ENCODE results near the gene MED9.
"Not testable (repeated sequence)": the region's sequence is repeated elsewhere in the genome, so short reads cannot be mapped to it uniquely, and the experiment has no call there.

The MED9 gene

DNA sequence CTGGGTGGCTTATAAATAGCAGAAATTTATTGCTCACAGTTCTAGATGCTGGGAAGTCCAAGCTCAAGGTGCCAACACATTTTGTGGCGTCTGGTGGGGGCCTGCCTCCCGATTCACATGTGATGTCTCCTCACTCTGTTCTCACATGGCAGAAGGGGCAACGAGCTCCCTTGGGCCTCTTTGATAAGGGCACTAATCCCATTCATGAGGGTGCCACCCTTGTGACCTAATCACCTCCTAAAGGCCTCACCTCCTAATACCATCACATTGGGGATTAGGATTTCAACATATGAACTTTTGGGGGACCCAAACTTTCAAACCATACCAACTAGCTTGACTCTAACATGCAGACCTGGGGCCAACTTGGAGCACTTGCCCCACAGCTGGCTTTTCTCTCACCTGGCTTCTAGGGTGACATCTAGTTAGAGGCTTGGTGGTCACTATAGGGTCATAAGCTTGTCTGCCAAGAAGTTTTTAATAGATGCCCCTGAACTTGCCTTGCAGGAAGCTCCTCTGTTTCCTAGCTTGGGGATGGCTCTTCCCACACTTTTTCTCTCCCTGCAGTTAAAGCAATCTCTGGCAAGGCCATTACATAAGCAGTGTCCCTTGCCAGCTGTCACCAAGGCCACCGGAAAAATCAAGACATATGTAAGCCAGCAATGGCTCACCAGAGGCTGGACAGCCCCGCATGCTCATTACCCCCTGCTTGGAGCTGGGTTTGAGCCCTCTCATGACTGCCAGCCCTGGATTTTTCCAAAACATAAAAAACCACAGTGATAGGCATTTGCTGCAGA lies 8.4 kb upstream of the MED9 start:
- Mint-ChIP-seq H3K27me3 (peaks cover 12% of the 10 kb centered on the region), H3K4me1 (peaks cover 9% of the 10 kb centered on the region), H3K4me3 (no peak overlapping the region), H3K9me3 (no peaks in the 10 kb centered on the region), H3K27ac (peak overlapping the region in 1 of 2 donors; percentile 6)
- DNase-seq (no peak), ATAC-seq (no peak)

DNA sequence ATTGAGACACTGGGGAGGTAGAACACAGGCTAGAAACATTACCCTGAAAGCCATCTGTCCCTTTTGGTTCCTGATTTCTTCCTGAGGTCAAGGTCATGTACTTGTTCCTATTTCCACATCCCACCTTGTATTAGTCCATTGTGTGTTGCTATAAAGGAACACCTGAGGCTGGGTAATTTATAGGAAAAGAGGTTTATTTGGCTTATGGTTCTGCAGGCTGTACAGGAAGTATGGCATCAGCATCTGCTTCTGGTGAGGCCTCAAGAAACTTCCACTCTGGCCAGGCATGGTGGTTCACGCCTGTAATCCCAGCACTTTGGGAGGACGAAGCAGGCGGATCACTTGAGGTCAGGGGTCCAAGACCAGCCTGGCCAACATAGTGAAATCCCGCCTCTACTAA lies 7.4 kb upstream of the MED9 start:
- H3K27me3 Mint-ChIP-seq: peaks cover 13% of the 10 kb centered on the region
- peaks cover 9% of the 10 kb centered on the region for H3K4me1 Mint-ChIP-seq
- DNase-seq (no peak), ATAC-seq (no peak)
- H3K27ac Mint-ChIP-seq: no peak overlapping the region
- H3K9me3 Mint-ChIP-seq: no peaks in the 10 kb centered on the region
- no peak overlapping the region for H3K4me3 Mint-ChIP-seq

DNA sequence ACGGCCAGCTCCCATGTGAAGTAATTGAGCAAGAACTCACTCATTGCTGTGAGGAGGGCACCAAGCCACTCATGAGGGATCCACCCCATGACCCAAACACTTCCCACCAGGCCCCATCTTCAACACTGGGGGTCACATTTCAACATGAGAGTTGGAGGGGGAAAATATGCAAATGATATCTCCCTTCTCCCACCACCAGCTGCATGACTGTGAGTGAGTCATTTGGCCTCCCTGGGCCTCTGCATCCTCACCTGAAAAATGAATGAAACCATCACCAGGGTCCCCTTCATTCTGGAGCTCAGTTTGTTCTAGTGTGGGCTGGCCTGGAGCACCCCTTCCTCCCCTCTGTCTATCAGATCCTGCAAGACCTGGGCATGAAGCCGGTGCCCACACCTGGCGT lies 6.8 kb upstream of the MED9 start:
- Mint-ChIP-seq H3K4me1 (peaks cover 9% of the 10 kb centered on the region), H3K9me3 (no peaks in the 10 kb centered on the region), H3K4me3 (no peak overlapping the region), H3K27me3 (peaks cover 13% of the 10 kb centered on the region), H3K27ac (no peak overlapping the region)
- ATAC-seq (no peak), DNase-seq (no peak)

DNA sequence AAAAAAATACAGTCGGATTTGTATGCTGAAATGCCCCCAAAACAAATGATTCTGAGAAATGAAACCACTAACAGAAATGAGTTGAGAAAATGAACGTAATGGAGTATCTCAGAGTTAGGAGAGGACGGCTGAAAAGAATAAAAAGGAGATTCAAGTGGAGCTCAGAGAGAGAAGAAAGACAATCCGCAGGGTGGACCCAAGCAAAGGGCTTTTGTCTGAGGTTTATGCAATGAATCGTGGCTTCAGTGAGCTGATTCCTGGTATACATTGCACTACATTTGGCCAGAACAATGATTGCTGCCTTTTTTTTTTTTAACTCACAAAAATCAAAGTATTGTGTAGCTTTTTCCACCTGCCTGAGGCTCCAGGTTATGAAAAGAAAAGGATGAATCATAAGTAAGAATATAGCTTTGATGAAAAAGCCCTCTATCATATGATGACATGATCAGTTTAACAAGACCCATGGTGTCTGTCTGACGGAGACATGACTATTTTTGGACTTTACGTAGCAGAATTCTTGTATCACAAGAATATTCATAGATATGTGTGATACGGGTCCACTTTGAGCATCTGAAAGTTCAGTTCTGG lies 4.4 kb upstream of the MED9 start:
- H3K27me3 Mint-ChIP-seq: peaks cover 13% of the 10 kb centered on the region
- H3K9me3 Mint-ChIP-seq: no peaks in the 10 kb centered on the region
- H3K4me1 Mint-ChIP-seq: peaks cover 9% of the 10 kb centered on the region
- ATAC-seq (no peak), DNase-seq (no peak)
- no peak overlapping the region for H3K4me3 Mint-ChIP-seq
- H3K27ac Mint-ChIP-seq: peak overlapping the region in 1 of 2 donors; percentile 28

DNA sequence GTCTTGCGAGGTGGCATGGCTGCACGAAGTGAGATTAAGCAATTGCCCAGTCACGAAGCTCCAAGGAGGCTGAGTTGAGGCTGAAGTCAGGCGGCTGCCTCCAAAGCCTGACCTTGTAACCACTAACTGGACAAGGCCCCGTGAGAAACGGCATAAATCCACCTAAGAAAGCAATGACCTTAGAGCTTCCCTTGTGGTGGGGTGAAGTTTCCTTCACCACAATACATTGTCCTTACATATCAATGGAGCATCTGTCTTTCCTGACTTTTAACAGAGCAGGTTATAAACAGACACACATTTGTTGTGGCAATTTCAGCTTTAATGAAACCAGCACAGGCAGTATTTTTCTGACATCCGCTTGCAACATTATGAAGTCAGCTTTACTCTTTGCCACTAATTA lies 2.5 kb upstream of the MED9 start:
- peaks cover 28% of the 10 kb centered on the region for H3K4me1 Mint-ChIP-seq
- no peak overlapping the region for H3K27ac Mint-ChIP-seq
- no peak for ATAC-seq
- no peak for DNase-seq
- peaks cover 8% of the 10 kb centered on the region for H3K27me3 Mint-ChIP-seq
- no peaks in the 10 kb centered on the region for H3K9me3 Mint-ChIP-seq
- H3K4me3 Mint-ChIP-seq: no peak overlapping the region

DNA sequence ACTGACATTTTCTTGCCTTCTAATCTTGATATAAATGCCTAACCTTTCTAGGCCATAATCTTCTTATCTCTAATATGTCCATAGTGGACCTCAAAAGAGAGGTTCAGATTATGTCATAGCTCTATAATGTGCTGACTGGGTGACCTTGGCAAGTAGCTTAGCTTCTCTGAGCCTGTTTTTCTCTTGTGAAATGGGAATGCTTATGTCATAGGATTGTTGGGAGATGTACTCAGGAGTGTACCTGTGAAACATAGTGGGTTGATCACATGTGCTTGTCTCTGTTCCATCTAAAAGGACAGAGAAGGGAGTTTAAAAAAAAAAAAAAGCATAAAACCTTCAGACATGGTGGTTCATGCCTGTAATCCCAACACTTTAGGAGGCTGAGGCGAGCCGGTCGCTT lies 2.4 kb downstream of the MED9 start:
- Mint-ChIP-seq H3K27ac (no peak overlapping the region), H3K9me3 (no peaks in the 10 kb centered on the region), H3K4me1 (peaks cover 56% of the 10 kb centered on the region), H3K27me3 (no peaks in the 10 kb centered on the region), H3K4me3 (no peak overlapping the region)
- ATAC-seq (no peak), DNase-seq (no peak)

DNA sequence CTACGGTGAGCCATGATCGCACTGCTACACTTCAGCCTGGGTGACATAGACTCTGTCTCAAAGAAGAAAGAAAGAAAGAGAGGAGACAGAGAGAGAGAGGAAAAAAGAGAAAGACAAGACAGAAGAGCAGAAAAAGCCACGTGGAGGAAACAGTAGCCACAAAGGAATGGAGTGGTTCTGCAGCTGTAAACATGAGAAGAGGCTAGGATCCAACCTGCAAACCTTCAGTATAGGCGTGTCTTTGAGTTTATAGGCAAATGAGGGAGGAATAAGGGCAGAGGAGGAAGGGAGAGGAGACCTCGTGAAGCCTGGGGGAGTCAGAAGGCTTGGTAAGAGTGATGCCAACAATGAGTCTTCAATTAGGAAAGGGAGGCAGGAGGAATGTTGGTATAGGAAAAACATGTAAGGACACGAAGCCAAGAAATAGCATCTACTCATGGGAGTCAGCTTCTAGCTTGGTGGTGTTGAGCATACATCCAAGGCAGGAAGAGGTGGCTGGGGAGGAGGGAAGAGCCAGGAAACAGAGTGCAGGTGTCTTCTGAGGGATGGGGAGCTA lies 3.9 kb downstream of the MED9 start:
- Mint-ChIP-seq H3K4me3 (peak overlapping the region; percentile 0 to 28), H3K27ac (peak overlapping the region; percentile 74 to 89), H3K27me3 (no peaks in the 10 kb centered on the region), H3K9me3 (no peaks in the 10 kb centered on the region), H3K4me1 (peaks cover 69% of the 10 kb centered on the region)
- no peak for ATAC-seq
- DNase-seq: no peak

DNA sequence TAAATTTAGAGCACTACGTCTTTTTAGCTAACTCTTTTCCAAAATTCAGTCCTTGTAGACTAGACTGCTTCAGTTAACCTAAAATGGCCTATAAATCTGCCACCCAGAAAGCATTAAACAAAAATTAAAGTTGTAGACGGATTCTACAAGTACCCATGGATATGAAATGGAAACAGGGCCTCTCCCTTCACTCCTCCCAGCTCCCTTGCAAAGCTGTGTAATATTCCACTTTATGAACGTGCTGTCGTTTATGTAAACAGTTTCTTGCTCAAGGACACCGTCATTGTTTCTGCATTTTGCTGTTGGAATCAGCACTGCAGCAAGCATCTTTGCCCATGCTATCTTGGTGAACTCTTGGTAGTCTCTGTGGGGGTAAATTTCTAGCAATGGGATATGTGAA lies 5.1 kb downstream of the MED9 start:
- Mint-ChIP-seq H3K4me3 (no peak overlapping the region), H3K9me3 (no peaks in the 10 kb centered on the region), H3K27ac (no peak overlapping the region), H3K27me3 (no peaks in the 10 kb centered on the region), H3K4me1 (peaks cover 80% of the 10 kb centered on the region)
- ATAC-seq (no peak), DNase-seq (no peak)

DNA sequence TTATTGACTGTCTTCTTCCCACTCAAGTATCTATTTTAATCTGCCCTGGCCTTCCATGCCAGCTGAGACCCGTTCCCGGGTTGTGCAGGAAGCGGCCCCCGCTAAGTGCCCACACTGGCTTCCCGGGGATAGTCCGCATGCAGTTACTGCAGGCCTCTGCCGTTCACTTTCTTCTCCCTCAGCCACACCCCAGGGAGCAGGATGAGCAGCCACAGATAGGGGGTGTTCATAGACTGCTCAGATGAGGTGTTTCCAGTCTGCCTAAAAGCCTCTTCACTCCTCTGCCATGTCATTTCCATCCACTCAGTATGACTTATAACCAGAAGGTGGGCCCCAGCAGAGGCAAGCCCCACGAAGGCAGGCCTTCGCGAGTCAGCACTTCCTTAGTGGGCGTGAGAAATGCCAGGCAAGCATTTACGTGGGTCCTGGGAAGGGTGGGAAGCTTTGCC lies 7.7 kb downstream of the MED9 start:
- DNase-seq: peak; percentile 24 to 69
- Mint-ChIP-seq H3K27ac (peak overlapping the region in 1 of 2 donors; percentile 57), H3K4me3 (peak overlapping the region; percentile 35 to 58)

DNA sequence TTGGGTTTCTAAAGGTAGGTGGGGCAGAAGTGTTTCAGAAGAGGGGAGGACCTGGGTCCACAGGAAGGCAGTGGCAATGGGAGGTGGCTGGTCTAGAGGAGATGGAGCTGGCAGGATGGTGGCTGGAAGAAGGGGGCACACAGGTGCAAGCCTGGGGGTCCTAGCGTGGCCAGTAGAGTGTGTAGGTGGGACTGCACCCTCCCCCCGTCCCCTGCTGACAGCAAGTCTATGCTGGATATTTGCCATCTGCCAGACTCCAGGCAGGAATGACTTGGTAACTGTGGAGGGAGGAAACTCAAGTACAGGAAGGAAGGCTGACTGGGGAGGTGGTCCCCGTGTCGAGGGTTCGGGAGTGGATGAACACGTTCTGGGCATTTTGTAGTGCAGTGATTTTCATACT lies 8.6 kb downstream of the MED9 start:
- no peaks in the 10 kb centered on the region for H3K27me3 Mint-ChIP-seq
- DNase-seq (no peak), ATAC-seq (no peak)
- peak overlapping the region in 1 of 2 donors; percentile 42 for H3K27ac Mint-ChIP-seq
- no peaks in the 10 kb centered on the region for H3K9me3 Mint-ChIP-seq
- no peak overlapping the region for H3K4me3 Mint-ChIP-seq
- peaks cover 70% of the 10 kb centered on the region for H3K4me1 Mint-ChIP-seq

More for the DNA sequence above, 7.7 kb downstream of the MED9 start:
- Mint-ChIP-seq H3K4me1 (peaks cover 78% of the 10 kb centered on the region), H3K9me3 (no peaks in the 10 kb centered on the region), H3K27me3 (no peaks in the 10 kb centered on the region)
- peak; percentile 100 for ATAC-seq

DNA sequence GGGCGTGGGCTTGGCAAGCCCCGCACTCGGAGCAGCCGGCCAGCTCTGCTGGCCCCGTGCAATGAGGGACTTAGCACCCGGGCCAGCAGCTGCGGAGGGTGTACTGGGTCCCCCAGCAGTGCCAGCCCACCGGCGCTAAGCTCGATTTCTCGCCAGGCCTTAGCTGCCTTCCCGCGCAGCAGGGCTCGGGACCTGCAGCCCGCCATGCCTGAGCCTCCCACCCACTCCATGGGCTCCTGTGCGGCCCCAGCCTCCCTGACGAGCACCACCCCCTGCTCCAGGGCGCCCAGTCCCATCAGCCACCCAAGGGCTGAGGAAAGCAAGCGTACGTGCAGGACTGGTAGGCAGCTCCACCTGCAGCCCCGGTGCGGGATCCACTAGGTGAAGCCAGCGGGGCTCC lies 9.6 kb downstream of the MED9 start:
- H3K4me3 Mint-ChIP-seq, H3K27ac Mint-ChIP-seq, DNase-seq, H3K9me3 Mint-ChIP-seq, H3K27me3 Mint-ChIP-seq, ATAC-seq: not testable (repeated sequence)
- H3K4me1 Mint-ChIP-seq: peaks cover 60% of the 10 kb centered on the region

DNA sequence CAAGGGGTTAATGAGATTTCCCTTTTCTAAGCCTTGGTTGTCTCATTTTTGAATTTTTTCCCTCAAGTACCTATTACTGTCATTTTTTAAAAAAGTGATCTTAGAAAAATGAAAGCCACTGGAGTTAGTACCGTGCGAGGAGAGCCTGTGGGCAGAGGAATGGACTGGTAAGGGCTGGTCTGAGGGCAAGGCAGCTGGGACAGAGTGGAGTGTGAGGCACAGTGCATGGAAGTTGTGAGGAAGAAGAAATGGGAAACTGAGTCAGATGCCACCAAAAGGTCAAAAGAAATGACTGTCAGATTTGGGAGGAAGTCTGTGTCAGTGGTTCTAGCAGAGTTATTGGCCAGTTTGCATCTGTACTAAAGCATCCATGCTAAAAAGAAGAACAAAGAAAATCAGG lies 11.2 kb downstream of the MED9 start:
- H3K9me3 Mint-ChIP-seq: no peaks in the 10 kb centered on the region
- no peak overlapping the region for H3K4me3 Mint-ChIP-seq
- DNase-seq (no peak), ATAC-seq (no peak)
- peaks cover 47% of the 10 kb centered on the region for H3K4me1 Mint-ChIP-seq
- peak overlapping the region; percentile 27 to 88 for H3K27ac Mint-ChIP-seq
- H3K27me3 Mint-ChIP-seq: no peaks in the 10 kb centered on the region

DNA sequence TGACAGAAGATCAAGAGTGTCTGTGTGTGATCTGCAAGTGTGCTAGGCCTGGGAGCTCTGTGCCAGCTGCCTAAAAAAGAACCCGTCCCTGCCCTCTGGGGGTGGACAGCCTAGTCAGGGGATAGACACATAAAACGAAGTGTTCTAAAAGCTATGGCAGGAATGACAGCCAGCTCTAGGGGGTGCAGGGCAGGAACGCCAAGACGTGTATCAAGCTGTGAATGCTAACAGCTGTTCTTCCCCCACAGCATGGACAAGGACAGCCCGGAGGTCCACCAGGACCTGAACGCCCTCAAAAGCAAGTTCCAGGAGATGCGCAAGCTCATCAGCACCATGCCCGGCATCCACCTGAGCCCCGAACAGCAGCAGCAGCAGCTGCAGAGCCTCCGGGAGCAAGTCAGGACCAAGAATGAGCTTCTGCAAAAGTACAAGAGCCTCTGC lies 14.3 kb downstream of the MED9 start:
- Mint-ChIP-seq H3K9me3 (no peaks in the 10 kb centered on the region), H3K4me3 (no peak overlapping the region), H3K4me1 (peaks cover 41% of the 10 kb centered on the region), H3K27ac (no peak overlapping the region), H3K27me3 (peaks cover 17% of the 10 kb centered on the region)
- no peak for ATAC-seq
- DNase-seq: no peak

DNA sequence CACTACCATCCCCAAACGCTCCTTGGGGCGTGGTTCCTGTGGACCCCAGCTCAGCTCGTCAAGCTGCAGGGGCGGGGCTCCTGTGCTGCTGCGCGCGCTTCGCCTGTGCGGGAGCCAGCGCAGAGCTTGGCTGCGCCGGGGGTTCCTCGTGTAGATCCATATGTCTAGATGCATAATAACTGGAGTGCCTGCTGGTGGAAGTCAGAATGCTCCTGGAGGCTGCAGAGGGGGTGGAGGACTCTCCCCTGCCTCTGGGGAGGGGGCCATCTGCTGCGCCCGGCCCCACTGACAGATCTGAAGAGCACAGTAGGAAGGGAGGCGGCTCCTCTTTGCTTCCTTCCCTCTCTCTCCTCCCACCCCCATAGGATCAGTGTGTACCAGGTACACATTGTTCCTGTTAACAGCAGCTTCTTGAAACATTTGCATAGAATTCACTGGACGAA lies 14.8 kb downstream of the MED9 start:
- Mint-ChIP-seq H3K9me3 (no peaks in the 10 kb centered on the region), H3K27ac (peak overlapping the region in 1 of 2 donors; percentile 77), H3K27me3 (peaks cover 18% of the 10 kb centered on the region), H3K4me3 (no peak overlapping the region), H3K4me1 (peaks cover 36% of the 10 kb centered on the region)
- ATAC-seq (no peak), DNase-seq (no peak)

DNA sequence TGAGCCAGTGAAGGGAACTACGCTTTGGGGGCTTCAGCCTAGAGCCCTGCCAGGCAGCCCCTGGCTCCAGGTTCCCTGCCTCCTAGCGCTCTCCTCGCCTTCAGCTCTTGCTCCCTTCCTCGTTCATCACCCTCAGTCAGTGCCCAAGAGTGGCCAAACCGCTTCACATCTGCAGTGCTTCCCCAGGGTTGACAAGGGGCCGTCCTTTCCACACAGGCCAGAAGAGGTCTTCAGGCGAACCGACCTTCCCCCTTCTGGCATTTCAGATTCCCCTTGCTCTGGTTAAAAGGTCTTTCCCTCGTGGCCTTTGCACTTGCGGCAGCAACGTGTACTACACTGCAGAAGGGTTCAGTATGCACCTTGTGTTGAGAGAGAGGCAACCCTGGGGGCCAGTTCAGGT lies 15.3 kb downstream of the MED9 start:
- H3K4me3 Mint-ChIP-seq: no peak overlapping the region

DNA sequence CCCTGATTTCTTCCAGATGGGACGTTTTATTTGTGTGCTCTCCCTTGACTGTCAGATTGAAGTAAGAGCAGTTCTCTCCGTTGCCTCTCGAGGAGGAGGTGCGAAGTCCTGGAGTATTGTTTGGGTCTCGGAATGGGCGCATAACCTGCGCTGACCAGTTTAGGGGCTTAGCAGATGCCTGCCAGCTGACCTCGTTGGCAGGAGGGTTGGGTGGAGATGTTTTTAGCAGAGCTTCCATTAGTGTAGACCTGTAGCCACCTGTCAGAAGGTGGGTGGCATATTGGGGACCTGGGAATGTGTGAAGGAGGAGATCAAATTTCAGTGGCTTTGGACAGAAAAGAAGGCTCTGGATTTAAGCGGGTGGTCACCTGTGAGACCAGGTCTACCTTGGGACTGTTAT lies 15.8 kb downstream of the MED9 start:
- H3K4me1 Mint-ChIP-seq: peaks cover 33% of the 10 kb centered on the region
- H3K27me3 Mint-ChIP-seq: peaks cover 18% of the 10 kb centered on the region
- no peak for DNase-seq
- no peak overlapping the region for H3K4me3 Mint-ChIP-seq
- no peaks in the 10 kb centered on the region for H3K9me3 Mint-ChIP-seq
- peak overlapping the region in 1 of 2 donors; percentile 23 for H3K27ac Mint-ChIP-seq
- no peak for ATAC-seq

More for the DNA sequence above, 15.3 kb downstream of the MED9 start:
- Mint-ChIP-seq H3K27me3 (peaks cover 18% of the 10 kb centered on the region), H3K27ac (no peak overlapping the region), H3K4me1 (peaks cover 33% of the 10 kb centered on the region), H3K9me3 (no peaks in the 10 kb centered on the region)
- no peak for ATAC-seq
- no peak for DNase-seq

Measured in stimulated activated naive CD8-positive, alpha-beta T cell treated with anti-CD3 and anti-CD28 coated beads, Interleukin-15, amount 100 ng/mL, for 72 hours (primary cell).